HG03521 (cell line): Measurements from ENCODE around the gene RADIL.
"Not testable (repeated sequence)": the region's sequence is repeated elsewhere in the genome, so short reads cannot be mapped to it uniquely, and the experiment has no call there.

Source experiments
- ATAC-seq: cut with Tn5 transposase; IDR thresholded peaks from one replicate; pipeline ENCODE4 v1.9.1; 2021; ENCODE audit warnings: mild to moderate bottlenecking, moderate library complexity; ENCODE audit not compliant: unreplicated experiment

RADIL gene

GRCh38 chr7:4883372-4884144 is at the start of gene RADIL:
Gene RADIL, minus strand, starts transcription at chr7:4883716. Its CDS starts 5,577 bp downstream, at chr7:4878139.
- peak; percentile 84 for ATAC-seq

GRCh38 chr7:4931943-4932342 is 48.4 kb upstream of the RADIL start:
- no peak for ATAC-seq

- ATAC-seq = no peak
Observed at GRCh38 chr7:4929005-4929404, 45.5 kb upstream of the RADIL start.

- ATAC-seq = no peak
Observed at GRCh38 chr7:4928445-4928844, 44.9 kb upstream of the RADIL start.

- no peak for ATAC-seq
Observed at GRCh38 chr7:4919969-4920766, 36.7 kb upstream of the RADIL start.

GRCh38 chr7:4916113-4916512 is 32.6 kb upstream of the RADIL start:
- ATAC-seq = no peak

GRCh38 chr7:4911111-4911828 is 27.8 kb upstream of the RADIL start:
- ATAC-seq = no peak

- no peak for ATAC-seq
Observed at GRCh38 chr7:4906682-4907081, 23.2 kb upstream of the RADIL start.

GRCh38 chr7:4905171-4905570 is 21.7 kb upstream of the RADIL start:
- ATAC-seq = no peak

- ATAC-seq = no peak
Observed at GRCh38 chr7:4904346-4904745, 20.8 kb upstream of the RADIL start.

- no peak for ATAC-seq
Observed at GRCh38 chr7:4895766-4896165, 12.2 kb upstream of the RADIL start.

- no peak for ATAC-seq
Observed at GRCh38 chr7:4894482-4894881, 11.0 kb upstream of the RADIL start.

- ATAC-seq = no peak
Observed at GRCh38 chr7:4893929-4894475, 10.5 kb upstream of the RADIL start.

GRCh38 chr7:4893188-4893587 is 9.7 kb upstream of the RADIL start:
- ATAC-seq = not testable (repeated sequence)

GRCh38 chr7:4891522-4891921 is 8.0 kb upstream of the RADIL start:
- ATAC-seq = not testable (repeated sequence)

GRCh38 chr7:4889682-4890081 is 6.2 kb upstream of the RADIL start:
- ATAC-seq = no peak

GRCh38 chr7:4888161-4888560 is 4.6 kb upstream of the RADIL start:
- ATAC-seq = no peak

GRCh38 chr7:4886671-4887070 is 3.2 kb upstream of the RADIL start:
- no peak for ATAC-seq

- ATAC-seq = no peak
Observed at GRCh38 chr7:4885317-4885807, 1.8 kb upstream of the RADIL start.

- ATAC-seq = no peak
Observed at GRCh38 chr7:4884164-4884563, 648 bp upstream of the RADIL start.

GRCh38 chr7:4883033-4883371 is 514 bp downstream of the RADIL start:
- no peak for ATAC-seq
